Calu3 (cell line): Measurements from ENCODE around the gene SLC47A1. TPM values are rescaled to one million over a fixed set of nuclear protein-coding genes. Genes with fewer than 3 reads are reported as not detected.
"Not testable (repeated sequence)": the region's sequence is repeated elsewhere in the genome, so short reads cannot be mapped to it uniquely, and the experiment has no call there.

Experiments used
- BruUV-seq: library from RNA; stranded (reverse); fragments of 400-500 nt; replicated peaks from 2 replicates; lab custom pipeline; 2021; lab: Mats Ljungman, UMichigan
- CTCF ChIA-PET: fragments of 300-600 bp; sonication (Branson Sonifier 250); formaldehyde crosslinking; loops from one replicate; lab custom pipeline; 2022; ENCODE audit warnings: antibody characterized with exemption; lab: Charles Lee
- DNase-seq: peaks from one replicate; pipeline ENCODE4 v3.0.0; 2022
- H3K27ac Mint-ChIP-seq: one replicate; pipeline ENCODE4 v1.8.0; 2022; ENCODE audit warnings: mixed read lengths; ENCODE audit not compliant: unreplicated experiment
- H3K27me3 Mint-ChIP-seq: one replicate; pipeline ENCODE4 v1.8.0; 2022; ENCODE audit warnings: mixed read lengths; ENCODE audit not compliant: unreplicated experiment
- H3K36me3 Mint-ChIP-seq: one replicate; pipeline ENCODE4 v1.8.0; 2022; ENCODE audit warnings: mild to moderate bottlenecking, moderate library complexity, mixed read lengths; ENCODE audit not compliant: insufficient read depth, unreplicated experiment
- H3K4me1 Mint-ChIP-seq: one replicate; pipeline ENCODE4 v1.8.0; 2022; ENCODE audit warnings: mild to moderate bottlenecking, low read depth, mixed read lengths; ENCODE audit not compliant: unreplicated experiment
- H3K4me3 Mint-ChIP-seq: one replicate; pipeline ENCODE4 v1.8.0; 2022; ENCODE audit warnings: mild to moderate bottlenecking, low read depth, moderate library complexity, mixed read lengths; ENCODE audit not compliant: unreplicated experiment
- H3K9me3 Mint-ChIP-seq: one replicate; pipeline ENCODE4 v1.8.0; 2022; ENCODE audit warnings: low read depth, mixed read lengths; ENCODE audit not compliant: unreplicated experiment
- intact Hi-C: fragments of 100-400 bp; cut with micrococcal nuclease; formaldehyde crosslinking; loops from one replicate; pipeline ENCODE4 v1.10.0; 2022; ENCODE audit not compliant: unreplicated experiment
- total RNA-seq: library from RNA; stranded (reverse); gene quantifications from 2 replicates; pipeline ENCODE4 v1.2.3, GENCODE V29; 2022
- TF ChIP-seq, protein P1 (sequence below): fragments of 200-600 bp; IDR thresholded peaks from one replicate; pipeline ENCODE4 v1.8.0; 2022; ENCODE audit warnings: antibody characterized with exemption; ENCODE audit not compliant: unreplicated experiment

Gene SLC47A1
- total RNA-seq, 1 experiment from 2014 or later = not detected

GRCh38 chr17:19497624-19498023, 36.0 kb upstream of the SLC47A1 start:
- Mint-ChIP-seq H3K36me3 (no peaks in the 10 kb centered on the region), H3K4me3 (no peak overlapping the region), H3K27ac (no peak overlapping the region), H3K9me3 (no peaks in the 10 kb centered on the region), H3K4me1 (no peaks in the 10 kb centered on the region), H3K27me3 (peaks cover 25% of the 10 kb centered on the region)
- no TSS peak for BruUV-seq
- CTCF ChIA-PET = no interaction called here
- DNase-seq = no peak
- intact Hi-C loops = no loop called here
- TF ChIP-seq, protein P1, sequence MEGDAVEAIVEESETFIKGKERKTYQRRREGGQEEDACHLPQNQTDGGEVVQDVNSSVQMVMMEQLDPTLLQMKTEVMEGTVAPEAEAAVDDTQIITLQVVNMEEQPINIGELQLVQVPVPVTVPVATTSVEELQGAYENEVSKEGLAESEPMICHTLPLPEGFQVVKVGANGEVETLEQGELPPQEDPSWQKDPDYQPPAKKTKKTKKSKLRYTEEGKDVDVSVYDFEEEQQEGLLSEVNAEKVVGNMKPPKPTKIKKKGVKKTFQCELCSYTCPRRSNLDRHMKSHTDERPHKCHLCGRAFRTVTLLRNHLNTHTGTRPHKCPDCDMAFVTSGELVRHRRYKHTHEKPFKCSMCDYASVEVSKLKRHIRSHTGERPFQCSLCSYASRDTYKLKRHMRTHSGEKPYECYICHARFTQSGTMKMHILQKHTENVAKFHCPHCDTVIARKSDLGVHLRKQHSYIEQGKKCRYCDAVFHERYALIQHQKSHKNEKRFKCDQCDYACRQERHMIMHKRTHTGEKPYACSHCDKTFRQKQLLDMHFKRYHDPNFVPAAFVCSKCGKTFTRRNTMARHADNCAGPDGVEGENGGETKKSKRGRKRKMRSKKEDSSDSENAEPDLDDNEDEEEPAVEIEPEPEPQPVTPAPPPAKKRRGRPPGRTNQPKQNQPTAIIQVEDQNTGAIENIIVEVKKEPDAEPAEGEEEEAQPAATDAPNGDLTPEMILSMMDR = no peak

- Mint-ChIP-seq H3K9me3 (no peaks in the 10 kb centered on the region), H3K27ac (no peak overlapping the region), H3K4me3 (no peak overlapping the region), H3K36me3 (no peaks in the 10 kb centered on the region), H3K27me3 (peaks cover 10% of the 10 kb centered on the region), H3K4me1 (no peaks in the 10 kb centered on the region)
- CTCF ChIA-PET = no interaction called here
- TF ChIP-seq, protein P1 = no peak
- intact Hi-C loops = no loop called here
- DNase-seq = no peak
- BruUV-seq = no TSS peak
Observed at GRCh38 chr17:19501219-19501618, 32.4 kb upstream of the SLC47A1 start.

DNA sequence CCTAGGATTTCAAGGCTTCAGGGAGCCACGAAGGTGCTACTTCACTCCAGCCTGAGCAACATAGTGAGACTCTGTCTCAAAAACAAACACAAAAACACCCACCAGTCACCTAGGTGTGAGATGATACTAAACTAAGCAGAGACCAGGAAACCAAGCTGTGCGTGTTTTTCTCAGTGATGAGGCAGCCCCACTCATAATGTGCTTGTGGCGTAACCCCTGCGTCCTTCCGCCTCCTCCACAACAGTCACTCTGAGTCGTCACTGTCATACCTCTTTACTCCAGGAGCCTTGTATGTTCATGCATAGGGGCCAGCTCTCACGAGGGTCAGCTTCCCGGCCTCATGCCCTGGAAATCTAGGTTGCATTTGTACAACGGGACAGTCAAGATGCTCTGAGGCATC, 31.1 kb upstream of the SLC47A1 start:
- H3K4me3 Mint-ChIP-seq = no peak overlapping the region
- peaks cover 1% of the 10 kb centered on the region for H3K27me3 Mint-ChIP-seq
- H3K27ac Mint-ChIP-seq = no peak overlapping the region
- CTCF ChIA-PET = no interaction called here
- no peaks in the 10 kb centered on the region for H3K9me3 Mint-ChIP-seq
- peaks cover 8% of the 10 kb centered on the region for H3K36me3 Mint-ChIP-seq
- H3K4me1 Mint-ChIP-seq = no peaks in the 10 kb centered on the region
- TF ChIP-seq, protein P1 = no peak
- no TSS peak for BruUV-seq
- no peak for DNase-seq
- intact Hi-C loops = no loop called here

DNA sequence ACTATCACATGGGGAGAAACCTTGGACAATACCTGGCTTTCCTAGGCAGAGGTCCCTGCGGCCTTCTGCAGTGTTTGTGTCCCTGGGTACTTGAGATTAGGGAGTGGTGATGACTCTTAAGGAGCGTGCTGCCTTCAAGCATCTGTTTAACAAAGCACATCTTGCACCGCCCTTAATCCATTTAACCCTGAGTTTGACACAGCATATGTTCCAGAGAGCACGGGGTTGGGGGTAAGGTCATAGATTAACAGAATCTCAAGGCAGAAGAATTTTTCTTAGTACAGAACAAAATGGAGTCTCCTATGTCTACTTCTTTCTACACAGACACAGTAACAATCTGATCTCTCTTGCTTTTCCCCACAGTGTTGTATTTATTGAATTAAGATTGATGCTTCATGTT, 28.1 kb upstream of the SLC47A1 start:
- H3K4me3 Mint-ChIP-seq, CTCF ChIA-PET, DNase-seq, H3K4me1 Mint-ChIP-seq, H3K9me3 Mint-ChIP-seq, BruUV-seq, H3K27ac Mint-ChIP-seq, intact Hi-C loops: not testable (repeated sequence)
- peaks cover 21% of the 10 kb centered on the region for H3K36me3 Mint-ChIP-seq
- H3K27me3 Mint-ChIP-seq = peaks cover 12% of the 10 kb centered on the region

DNA sequence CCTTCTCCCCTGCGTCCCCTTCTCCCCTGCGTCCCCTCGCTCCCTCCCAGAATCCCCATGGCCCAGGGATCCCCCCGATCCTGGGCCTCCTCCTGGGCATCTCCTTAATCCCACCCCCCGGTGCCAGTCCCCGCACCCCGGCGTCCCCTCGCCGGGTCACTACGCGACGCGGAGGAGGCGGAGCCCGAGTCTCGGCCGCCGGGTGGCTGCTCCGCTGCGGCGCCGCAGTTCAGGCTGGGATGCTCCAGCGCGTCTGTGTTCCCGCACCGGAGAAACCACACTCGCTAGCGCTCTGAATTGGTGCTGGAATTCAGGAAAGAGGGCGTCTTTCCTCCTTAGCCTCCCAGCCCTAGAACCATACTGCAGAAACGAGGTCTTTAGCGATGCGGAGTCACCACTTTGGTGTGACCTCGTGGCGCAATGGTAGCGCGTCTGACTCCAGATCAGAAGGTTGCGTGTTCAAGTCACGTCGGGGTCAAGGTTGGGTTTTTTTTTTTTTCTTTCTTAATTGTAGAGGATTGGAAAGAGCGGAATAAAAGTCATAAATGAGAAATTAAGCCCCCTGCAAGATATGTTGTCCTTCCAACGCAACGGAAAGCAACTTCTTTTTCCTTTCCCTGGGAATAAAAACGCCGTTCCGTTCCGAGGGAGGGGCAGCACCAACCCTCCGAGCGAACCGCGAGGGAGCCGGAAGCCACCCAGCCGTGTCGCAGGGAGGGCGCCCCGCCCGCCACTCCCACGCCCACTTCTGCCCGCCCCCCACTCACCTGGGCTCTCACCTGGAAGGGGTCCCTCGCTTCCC, 25.7 kb upstream of the SLC47A1 start:
- intact Hi-C loops = no loop called here
- DNase-seq = peak; percentile 74
- Mint-ChIP-seq H3K9me3 (no peaks in the 10 kb centered on the region), H3K4me3 (peak overlapping the region; percentile 72), H3K36me3 (peaks cover 21% of the 10 kb centered on the region), H3K27me3 (peaks cover 12% of the 10 kb centered on the region), H3K4me1 (no peaks in the 10 kb centered on the region), H3K27ac (peak overlapping the region; percentile 99)
- BruUV-seq = no TSS peak
- CTCF ChIA-PET = no interaction called here
- TF ChIP-seq, protein P1 = no peak
